ENCODE measurements around the gene WNT16. TPM values are rescaled to one million over a fixed set of nuclear protein-coding genes. Genes with fewer than 3 reads are reported as not detected.

Gene WNT16
- total RNA-seq, 1 donor from 2014 or later, result not detected

DNA sequence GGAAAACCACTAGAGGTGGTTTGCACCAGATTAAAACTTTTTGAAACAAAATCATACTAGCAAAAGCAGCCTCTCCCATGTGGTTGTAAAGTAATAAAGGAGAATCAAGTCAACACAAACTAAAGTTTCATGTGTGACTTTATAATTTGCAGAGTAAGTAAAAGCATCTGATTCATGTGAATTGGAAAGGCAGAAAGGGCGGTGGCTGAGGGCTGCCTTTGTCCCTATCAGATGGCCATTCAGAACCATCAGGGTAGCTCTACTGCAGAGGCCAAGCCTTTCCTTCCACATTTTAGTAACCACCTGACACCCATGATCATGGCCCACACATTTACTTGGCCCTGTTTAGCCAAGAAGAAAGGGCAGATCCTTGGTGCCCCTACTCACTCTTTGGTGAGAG lies 15.7 kb downstream of the WNT16 start:
- Mint-ChIP-seq H3K9me3 (ENCODE audit: low read depth) (no peaks in the 10 kb centered on the region), H3K4me1 (ENCODE audit: low read depth) (no peaks in the 10 kb centered on the region), H3K36me3 (ENCODE audit: insufficient read depth) (no peaks in the 10 kb centered on the region), H3K4me3 (ENCODE audit: low read depth) (no peak overlapping the region), H3K27ac (no peak overlapping the region), H3K27me3 (no peaks in the 10 kb centered on the region)
- TF ChIP-seq, protein P1, sequence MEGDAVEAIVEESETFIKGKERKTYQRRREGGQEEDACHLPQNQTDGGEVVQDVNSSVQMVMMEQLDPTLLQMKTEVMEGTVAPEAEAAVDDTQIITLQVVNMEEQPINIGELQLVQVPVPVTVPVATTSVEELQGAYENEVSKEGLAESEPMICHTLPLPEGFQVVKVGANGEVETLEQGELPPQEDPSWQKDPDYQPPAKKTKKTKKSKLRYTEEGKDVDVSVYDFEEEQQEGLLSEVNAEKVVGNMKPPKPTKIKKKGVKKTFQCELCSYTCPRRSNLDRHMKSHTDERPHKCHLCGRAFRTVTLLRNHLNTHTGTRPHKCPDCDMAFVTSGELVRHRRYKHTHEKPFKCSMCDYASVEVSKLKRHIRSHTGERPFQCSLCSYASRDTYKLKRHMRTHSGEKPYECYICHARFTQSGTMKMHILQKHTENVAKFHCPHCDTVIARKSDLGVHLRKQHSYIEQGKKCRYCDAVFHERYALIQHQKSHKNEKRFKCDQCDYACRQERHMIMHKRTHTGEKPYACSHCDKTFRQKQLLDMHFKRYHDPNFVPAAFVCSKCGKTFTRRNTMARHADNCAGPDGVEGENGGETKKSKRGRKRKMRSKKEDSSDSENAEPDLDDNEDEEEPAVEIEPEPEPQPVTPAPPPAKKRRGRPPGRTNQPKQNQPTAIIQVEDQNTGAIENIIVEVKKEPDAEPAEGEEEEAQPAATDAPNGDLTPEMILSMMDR (IDR thresholded peaks at IDR 0.05; ENCODE audit: unreplicated experiment), result no peak
- no peak for DNase-seq (ENCODE audit: low spot score, unreplicated experiment)

DNA sequence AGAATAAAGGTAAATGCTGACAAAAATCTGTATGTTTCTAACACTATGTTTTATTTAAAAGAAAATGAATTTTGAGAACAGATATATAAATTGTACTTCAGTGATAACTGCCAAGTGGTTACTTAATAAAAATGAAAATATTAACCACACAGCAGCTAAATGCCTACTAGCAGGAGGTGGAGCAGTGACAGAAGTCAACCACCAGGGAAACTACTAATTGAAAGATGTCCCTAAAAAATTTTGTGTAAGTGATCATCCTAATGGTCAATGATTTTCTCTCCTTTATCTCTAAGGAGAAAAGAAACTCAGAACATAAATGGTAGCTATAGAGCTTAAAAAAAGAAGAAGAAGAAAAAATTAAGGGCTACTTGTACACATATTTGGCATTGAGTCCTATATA lies 22.9 kb downstream of the WNT16 start:
- no peaks in the 10 kb centered on the region for H3K4me1 Mint-ChIP-seq (ENCODE audit: low read depth)
- H3K36me3 Mint-ChIP-seq (ENCODE audit: insufficient read depth), result peaks cover 14% of the 10 kb centered on the region
- no peaks in the 10 kb centered on the region for H3K9me3 Mint-ChIP-seq (ENCODE audit: low read depth)
- DNase-seq (ENCODE audit: low spot score, unreplicated experiment), result no peak
- H3K27ac Mint-ChIP-seq, result no peak overlapping the region
- no peak overlapping the region for H3K4me3 Mint-ChIP-seq (ENCODE audit: low read depth)
- TF ChIP-seq, protein P1 (IDR thresholded peaks at IDR 0.05; ENCODE audit: unreplicated experiment), result peak; percentile 28
- no peaks in the 10 kb centered on the region for H3K27me3 Mint-ChIP-seq

DNA sequence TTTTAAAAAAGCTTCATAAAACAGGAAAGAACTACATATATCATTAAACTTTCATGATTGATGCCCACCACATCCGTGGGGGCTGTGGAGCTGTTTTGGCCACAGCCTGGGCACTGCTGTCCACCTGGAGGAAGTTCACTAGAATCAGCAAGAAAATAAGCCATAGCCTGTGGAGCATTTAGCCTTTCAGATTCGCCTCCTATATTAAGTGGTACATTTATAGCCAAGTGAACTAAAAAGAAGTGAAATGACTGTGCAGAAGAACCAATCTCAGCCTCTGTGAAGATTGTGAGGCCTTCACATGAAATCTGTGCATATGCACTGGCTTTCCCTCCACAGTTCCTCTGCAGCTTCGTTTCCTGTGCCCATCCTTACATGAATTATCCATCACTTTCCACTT lies 23.5 kb downstream of the WNT16 start:
- Mint-ChIP-seq H3K9me3 (ENCODE audit: low read depth) (no peaks in the 10 kb centered on the region), H3K36me3 (ENCODE audit: insufficient read depth) (peaks cover 14% of the 10 kb centered on the region), H3K4me1 (ENCODE audit: low read depth) (no peaks in the 10 kb centered on the region), H3K4me3 (ENCODE audit: low read depth) (no peak overlapping the region), H3K27ac (no peak overlapping the region), H3K27me3 (no peaks in the 10 kb centered on the region)
- DNase-seq (ENCODE audit: low spot score, unreplicated experiment), result no peak
- TF ChIP-seq, protein P1 (IDR thresholded peaks at IDR 0.05; ENCODE audit: unreplicated experiment), result no peak

DNA sequence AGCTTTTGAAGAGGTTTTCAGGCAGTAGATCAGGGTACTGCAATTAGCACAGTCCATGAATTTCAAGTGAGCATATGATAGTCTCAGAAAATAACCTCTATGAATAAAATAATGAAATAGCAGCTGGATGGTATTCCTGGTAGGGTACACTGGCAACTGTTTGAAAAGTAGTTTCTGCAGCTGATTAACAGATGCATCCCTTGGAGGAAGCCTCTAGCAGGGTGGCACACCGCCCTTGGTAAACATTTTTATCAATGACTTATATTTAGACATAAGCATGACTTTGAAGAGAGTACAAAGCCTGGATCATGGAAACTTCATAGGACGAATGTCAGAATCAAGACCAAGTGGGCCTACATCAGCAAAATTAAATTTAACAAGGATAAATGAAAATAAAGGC lies 26.8 kb downstream of the WNT16 start:
- TF ChIP-seq, protein P1 (IDR thresholded peaks at IDR 0.05; ENCODE audit: unreplicated experiment), result no peak
- Mint-ChIP-seq H3K9me3 (ENCODE audit: low read depth) (no peaks in the 10 kb centered on the region), H3K27ac (no peak overlapping the region), H3K4me3 (ENCODE audit: low read depth) (no peak overlapping the region), H3K27me3 (no peaks in the 10 kb centered on the region), H3K36me3 (ENCODE audit: insufficient read depth) (peaks cover 18% of the 10 kb centered on the region), H3K4me1 (ENCODE audit: low read depth) (peaks cover 1% of the 10 kb centered on the region)
- no peak for DNase-seq (ENCODE audit: low spot score, unreplicated experiment)

DNA sequence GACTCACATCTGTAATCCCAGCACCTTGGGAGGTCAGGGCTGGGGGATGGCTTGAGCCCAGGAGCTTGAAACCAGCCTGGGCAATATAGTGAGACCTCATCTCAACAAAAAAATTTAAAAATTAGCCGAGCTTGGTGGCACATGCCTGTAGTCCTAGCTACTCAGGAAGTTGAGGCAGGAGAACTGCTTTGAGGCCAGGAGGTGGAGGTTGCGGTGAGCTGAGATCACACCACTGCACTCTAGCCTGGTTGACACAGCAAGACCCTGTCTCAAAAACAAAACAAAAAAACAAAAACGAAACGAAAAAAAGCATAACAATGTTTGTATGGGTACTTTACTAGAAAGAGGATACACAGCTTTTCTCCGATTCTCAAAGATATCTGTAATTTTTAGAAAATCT lies 31.8 kb downstream of the WNT16 start:
- no peak for DNase-seq (ENCODE audit: low spot score, unreplicated experiment)
- TF ChIP-seq, protein P1 (IDR thresholded peaks at IDR 0.05; ENCODE audit: unreplicated experiment), result no peak
- Mint-ChIP-seq H3K36me3 (ENCODE audit: insufficient read depth) (peaks cover 20% of the 10 kb centered on the region), H3K27ac (peak overlapping the region; percentile 52), H3K4me3 (ENCODE audit: low read depth) (no peak overlapping the region), H3K27me3 (no peaks in the 10 kb centered on the region), H3K9me3 (ENCODE audit: low read depth) (no peaks in the 10 kb centered on the region), H3K4me1 (ENCODE audit: low read depth) (peaks cover 4% of the 10 kb centered on the region)

Measured in progenitor cell of endocrine pancreas (in vitro differentiated cells).